Nephron (organoid): ENCODE results near the gene IL1RAP.
"Not testable (repeated sequence)": the region's sequence is repeated elsewhere in the genome, so short reads cannot be mapped to it uniquely, and the experiment has no call there.

ENCODE experiments used
- H3K27ac Mint-ChIP-seq, 3 experiments: 2 replicates each; pipeline ENCODE4 v1.8.0; 2020; ENCODE audit warnings: mixed read lengths in 3 of 3, mild to moderate bottlenecking in 2 of 3, moderate library complexity in 1 of 3
- H3K27me3 Mint-ChIP-seq: 2 replicates; pipeline ENCODE4 v1.8.0; 2021; ENCODE audit warnings: low read depth, mild to moderate bottlenecking, moderate library complexity, mixed read lengths
- H3K36me3 Mint-ChIP-seq: 2 replicates; pipeline ENCODE4 v1.8.0; 2020; ENCODE audit warnings: low read depth, mixed read lengths
- H3K4me1 Mint-ChIP-seq: 2 replicates; pipeline ENCODE4 v1.8.0; 2020; ENCODE audit warnings: mixed read lengths
- H3K4me3 Mint-ChIP-seq, 3 experiments: 2 replicates each; pipeline ENCODE4 v1.8.0; 2020; ENCODE audit warnings: mild to moderate bottlenecking in 3 of 3, mixed read lengths in 3 of 3, moderate library complexity in 2 of 3
- H3K9me3 Mint-ChIP-seq: 2 replicates; pipeline ENCODE4 v1.8.0; 2020; ENCODE audit warnings: mixed read lengths
- CTCF ChIP-seq, 3 experiments: fragments of 200-600 bp; sonication (generic); IDR thresholded peaks; one replicate each; pipeline ENCODE4 v1.5.0; 2021; ENCODE audit warnings: antibody characterized with exemption in 3 of 3; ENCODE audit not compliant: unreplicated experiment in 3 of 3

Gene IL1RAP

GRCh38 chr3:190516416-190516815, 2.5 kb downstream of the IL1RAP start:
- Mint-ChIP-seq H3K4me1 (peaks cover 5% of the 10 kb centered on the region), H3K36me3 (no peaks in the 10 kb centered on the region), H3K27ac (no peak overlapping the region), H3K4me3 (peak overlapping the region in 2 of 3 experiments; percentile 2 to 71), H3K27me3 (peaks cover 15% of the 10 kb centered on the region), H3K9me3 (no peaks in the 10 kb centered on the region)
- no peak for TF ChIP-seq CTCF (IDR thresholded peaks at IDR 0.05; ENCODE audit: unreplicated experiment in 3 of 3)

GRCh38 chr3:190517687-190518086, 3.8 kb downstream of the IL1RAP start:
- no peaks in the 10 kb centered on the region for H3K36me3 Mint-ChIP-seq
- H3K4me1 Mint-ChIP-seq = peaks cover 5% of the 10 kb centered on the region
- H3K27ac Mint-ChIP-seq = no peak overlapping the region
- no peak overlapping the region for H3K4me3 Mint-ChIP-seq
- H3K27me3 Mint-ChIP-seq = peaks cover 15% of the 10 kb centered on the region
- TF ChIP-seq CTCF (IDR thresholded peaks at IDR 0.05; ENCODE audit: unreplicated experiment in 3 of 3) = no peak
- no peaks in the 10 kb centered on the region for H3K9me3 Mint-ChIP-seq

- not testable (repeated sequence) for H3K27ac Mint-ChIP-seq, H3K36me3 Mint-ChIP-seq, H3K4me3 Mint-ChIP-seq, H3K4me1 Mint-ChIP-seq, H3K9me3 Mint-ChIP-seq
- peaks cover 11% of the 10 kb centered on the region for H3K27me3 Mint-ChIP-seq
Observed at GRCh38 chr3:190518531-190518930, 4.6 kb downstream of the IL1RAP start.

- no peaks in the 10 kb centered on the region for H3K36me3 Mint-ChIP-seq
- H3K9me3 Mint-ChIP-seq = no peaks in the 10 kb centered on the region
- no peak for TF ChIP-seq CTCF (IDR thresholded peaks at IDR 0.05; ENCODE audit: unreplicated experiment in 3 of 3)
- H3K27ac Mint-ChIP-seq = no peak overlapping the region
- no peak overlapping the region for H3K4me3 Mint-ChIP-seq
- H3K27me3 Mint-ChIP-seq = peaks cover 11% of the 10 kb centered on the region
- peaks cover 3% of the 10 kb centered on the region for H3K4me1 Mint-ChIP-seq
Observed at GRCh38 chr3:190519886-190520285, 6.0 kb downstream of the IL1RAP start.

- no peaks in the 10 kb centered on the region for H3K9me3 Mint-ChIP-seq
- TF ChIP-seq CTCF (IDR thresholded peaks at IDR 0.05; ENCODE audit: unreplicated experiment in 3 of 3) = no peak
- peaks cover 4% of the 10 kb centered on the region for H3K27me3 Mint-ChIP-seq
- no peaks in the 10 kb centered on the region for H3K36me3 Mint-ChIP-seq
- no peak overlapping the region for H3K27ac Mint-ChIP-seq
- no peaks in the 10 kb centered on the region for H3K4me1 Mint-ChIP-seq
- no peak overlapping the region for H3K4me3 Mint-ChIP-seq
Observed at GRCh38 chr3:190521998-190522397, 8.1 kb downstream of the IL1RAP start.

GRCh38 chr3:190522621-190523222, 8.8 kb downstream of the IL1RAP start:
- no peaks in the 10 kb centered on the region for H3K36me3 Mint-ChIP-seq
- no peak for TF ChIP-seq CTCF (IDR thresholded peaks at IDR 0.05; ENCODE audit: unreplicated experiment in 3 of 3)
- H3K27me3 Mint-ChIP-seq = no peaks in the 10 kb centered on the region
- no peak overlapping the region for H3K4me3 Mint-ChIP-seq
- no peaks in the 10 kb centered on the region for H3K4me1 Mint-ChIP-seq
- no peaks in the 10 kb centered on the region for H3K9me3 Mint-ChIP-seq
- no peak overlapping the region for H3K27ac Mint-ChIP-seq
